GM19455 (cell line): ENCODE data around the gene BRF1.
"Not testable (repeated sequence)": the region's sequence is repeated elsewhere in the genome, so short reads cannot be mapped to it uniquely, and the experiment has no call there.

ENCODE experiments used
- ATAC-seq: cut with Tn5 transposase; IDR thresholded peaks from one replicate; pipeline ENCODE4 v1.9.1; 2021; ENCODE audit not compliant: unreplicated experiment

BRF1 gene

GRCh38 chr14:105315941-105316576 is 15.3 kb upstream of the BRF1 start:
- no peak for ATAC-seq

- ATAC-seq = no peak
Observed at GRCh38 chr14:105315211-105315721, 14.5 kb upstream of the BRF1 start.

DNA sequence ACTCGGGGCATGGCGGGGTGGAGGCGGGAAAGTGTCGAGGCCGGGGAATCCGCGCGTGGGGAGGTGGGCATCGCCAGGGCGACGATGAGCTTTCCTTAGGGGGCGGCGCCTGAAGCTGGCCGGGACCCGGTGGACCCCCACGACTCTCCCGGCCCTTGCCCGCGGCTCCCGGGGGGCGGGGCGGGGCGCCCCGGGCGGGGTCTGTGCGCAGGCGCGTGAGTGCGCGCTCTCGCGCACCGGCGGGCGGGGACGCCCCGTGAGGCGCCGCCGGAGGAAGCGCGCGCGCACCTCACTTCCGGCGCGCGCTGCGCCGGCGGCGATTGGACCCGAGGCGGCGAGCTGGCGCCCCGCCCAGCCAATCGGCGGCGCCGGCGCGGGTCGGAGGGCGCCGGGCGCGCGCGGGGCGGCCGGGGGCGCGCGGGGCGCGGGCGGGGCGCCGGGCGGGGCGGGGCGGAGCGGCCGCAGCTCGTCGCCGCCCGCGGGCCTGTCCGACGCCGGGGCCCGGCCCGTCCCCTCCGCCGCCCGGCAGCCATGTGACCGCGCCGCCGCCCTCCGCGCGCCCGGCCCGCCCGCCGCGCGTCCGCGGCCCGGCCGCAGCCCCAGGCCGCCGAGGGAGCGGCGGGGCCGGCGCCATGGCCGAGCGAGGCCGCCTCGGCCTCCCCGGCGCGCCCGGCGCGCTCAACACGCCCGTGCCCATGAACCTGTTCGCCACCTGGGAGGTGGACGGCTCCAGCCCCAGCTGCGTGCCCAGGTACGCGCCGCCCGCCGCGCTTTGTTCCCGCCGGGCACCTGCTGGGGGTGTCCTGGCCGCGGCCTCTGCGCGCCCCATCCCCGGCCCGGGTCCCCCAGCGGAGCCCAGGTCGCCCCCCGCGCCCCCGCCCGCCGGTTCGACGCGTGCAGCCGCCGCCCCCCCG is 13.7 kb upstream of the BRF1 start, which contains the start of gene PACS2:
PACS2 (plus strand) TSS at position 462 of the 914 bp plus-strand sequence; CDS start at position 633, 171 bp downstream.
- peak; percentile 64 for ATAC-seq

- ATAC-seq = peak; percentile 32
Observed at GRCh38 chr14:105313381-105314286, 12.8 kb upstream of the BRF1 start.

- ATAC-seq = no peak
Observed at GRCh38 chr14:105312973-105313372, 12.2 kb upstream of the BRF1 start.

- no peak for ATAC-seq
Observed at GRCh38 chr14:105311838-105312237, 11.0 kb upstream of the BRF1 start.

DNA sequence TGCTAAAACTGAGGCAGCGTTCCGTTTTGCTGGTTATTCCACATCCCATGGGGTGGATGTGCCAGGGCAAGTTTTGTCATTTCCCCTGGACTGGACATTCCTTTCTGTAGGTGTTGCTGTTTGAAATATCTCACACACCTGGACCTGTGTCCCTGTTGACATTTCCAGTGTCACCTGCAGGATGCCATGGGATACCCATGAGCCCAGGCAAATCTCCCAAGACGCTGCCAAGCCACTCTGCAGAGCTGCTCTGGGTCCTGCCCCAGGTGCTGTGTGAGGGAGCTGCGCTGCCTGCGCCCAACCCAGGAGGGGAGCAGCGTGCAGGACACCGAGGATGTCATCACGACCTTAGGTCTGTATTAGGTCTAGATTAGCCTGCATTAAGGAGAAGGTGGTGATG is 8.6 kb upstream of the BRF1 start:
- no peak for ATAC-seq

DNA sequence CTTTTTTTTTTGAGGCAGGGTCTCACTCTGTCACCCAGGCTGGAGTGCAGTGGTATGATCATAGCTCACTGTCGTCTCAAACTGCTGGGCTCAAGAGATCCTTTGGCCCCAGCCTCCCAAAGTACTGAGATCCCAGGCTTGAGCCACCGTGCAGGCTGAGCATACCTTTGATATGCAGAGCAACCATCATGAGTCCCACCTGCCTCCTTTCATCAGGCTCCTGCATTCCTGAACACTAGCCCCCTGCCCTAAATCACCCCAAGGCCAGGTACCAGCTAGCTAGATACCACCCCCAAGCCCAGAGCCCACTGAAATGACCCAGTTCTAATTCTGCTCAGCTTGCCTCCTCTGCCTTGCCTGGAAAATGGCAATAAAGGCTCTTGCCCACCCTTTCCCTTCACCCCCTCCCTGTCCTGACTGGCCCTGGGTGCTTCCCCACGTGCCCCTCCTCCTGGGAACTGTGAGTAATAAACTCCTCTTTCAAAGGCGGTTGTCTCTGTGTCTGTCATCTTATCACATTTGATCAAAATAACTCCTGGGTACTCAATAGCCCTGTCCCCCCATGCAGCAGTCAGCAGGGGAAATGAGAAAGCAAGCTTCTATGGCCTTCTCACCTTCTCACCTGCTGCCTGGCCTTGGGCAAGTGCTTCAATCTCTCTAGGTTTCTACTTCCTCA is 6.4 kb upstream of the BRF1 start:
- ATAC-seq = no peak

GRCh38 chr14:105305791-105306190 is 5.0 kb upstream of the BRF1 start:
- no peak for ATAC-seq

DNA sequence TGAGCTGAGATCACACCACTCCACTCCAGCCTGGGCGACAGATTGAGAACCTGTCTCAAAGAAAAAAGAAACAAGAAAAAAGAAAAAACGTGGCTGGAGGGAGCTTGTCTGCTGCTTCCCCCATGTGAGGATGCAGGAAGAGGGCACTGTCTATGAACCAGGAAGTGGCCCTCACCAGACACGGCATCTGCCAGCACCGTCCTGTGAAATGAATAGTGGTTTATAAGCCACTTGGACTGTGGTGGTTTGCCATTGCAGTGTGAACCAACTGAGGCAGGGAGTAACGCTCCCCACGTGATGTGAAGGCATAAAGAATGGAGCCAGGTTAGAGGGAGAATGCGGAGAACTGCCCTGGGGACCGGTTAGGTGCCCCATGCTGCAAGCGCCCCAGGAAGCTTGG is 4.5 kb upstream of the BRF1 start:
- ATAC-seq = no peak

DNA sequence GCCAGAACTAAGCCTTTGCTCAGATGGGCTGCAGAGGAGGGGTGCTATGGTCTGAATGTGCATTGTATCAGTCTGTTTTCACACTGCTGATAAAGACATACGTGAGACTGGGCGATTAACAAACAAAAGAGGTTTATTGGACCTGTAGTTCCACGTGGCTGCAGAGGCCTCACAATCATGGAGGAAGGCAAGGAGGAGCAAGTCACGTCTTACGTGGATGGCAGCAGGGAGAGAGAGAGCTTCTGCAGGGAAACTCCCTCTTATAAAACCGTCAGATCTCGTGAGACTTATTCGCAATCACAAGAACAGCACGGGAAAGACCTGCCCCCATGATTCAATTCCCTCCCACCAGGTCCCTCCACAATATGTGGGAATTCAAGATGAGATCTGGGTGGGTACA is 3.8 kb upstream of the BRF1 start:
- ATAC-seq = no peak

DNA sequence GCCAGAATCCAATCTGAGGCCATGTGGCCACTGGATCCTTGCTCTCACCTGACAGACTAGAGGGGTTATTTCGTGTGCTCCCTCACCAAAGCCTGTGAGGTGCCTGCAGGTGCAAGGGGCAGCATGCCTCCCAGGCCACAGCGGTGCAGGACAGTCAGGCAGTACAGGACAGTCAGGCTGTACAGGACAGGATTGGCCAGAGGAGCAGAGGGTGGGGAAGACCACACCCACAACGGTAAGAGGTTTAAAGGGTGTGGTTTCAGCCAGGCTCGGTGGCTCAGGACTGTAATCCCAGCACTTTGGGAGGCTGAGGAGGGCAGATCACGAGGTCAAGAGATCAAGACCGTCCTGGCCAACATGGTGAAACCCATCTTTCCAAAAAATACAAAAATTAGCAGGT is 3.1 kb upstream of the BRF1 start:
- no peak for ATAC-seq

GRCh38 chr14:105301915-105302249 is 1.1 kb upstream of the BRF1 start:
- ATAC-seq = not testable (repeated sequence)

GRCh38 chr14:105301103-105301914 is 508 bp upstream of the BRF1 start:
- peak; percentile 51 for ATAC-seq

GRCh38 chr14:105299654-105300541 is 903 bp downstream of the BRF1 start:
- peak; percentile 18 for ATAC-seq

GRCh38 chr14:105297311-105297710 is 3.5 kb downstream of the BRF1 start:
- not testable (repeated sequence) for ATAC-seq

DNA sequence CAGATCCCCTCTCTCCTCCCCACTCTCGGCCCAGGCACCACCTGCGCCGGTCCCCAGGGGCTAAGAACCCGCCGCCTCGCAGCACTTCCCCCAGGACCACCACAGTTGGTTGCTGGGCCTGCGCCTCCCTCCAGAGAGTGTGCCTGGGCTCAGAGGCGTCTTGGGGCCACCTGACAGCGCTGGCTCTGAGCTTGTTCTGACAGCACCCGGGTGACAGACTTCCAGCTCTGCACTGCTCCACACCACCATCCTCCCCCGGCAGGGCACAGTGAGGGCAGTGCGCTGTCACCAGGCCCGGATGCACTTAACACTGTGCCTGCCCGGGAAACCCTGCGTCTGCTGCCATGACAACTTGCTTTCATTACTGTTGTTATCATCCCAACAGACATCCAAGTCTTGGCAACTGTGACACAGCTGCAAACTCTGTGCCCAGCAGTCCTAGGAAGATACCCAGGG is 6.6 kb downstream of the BRF1 start:
- ATAC-seq = no peak

DNA sequence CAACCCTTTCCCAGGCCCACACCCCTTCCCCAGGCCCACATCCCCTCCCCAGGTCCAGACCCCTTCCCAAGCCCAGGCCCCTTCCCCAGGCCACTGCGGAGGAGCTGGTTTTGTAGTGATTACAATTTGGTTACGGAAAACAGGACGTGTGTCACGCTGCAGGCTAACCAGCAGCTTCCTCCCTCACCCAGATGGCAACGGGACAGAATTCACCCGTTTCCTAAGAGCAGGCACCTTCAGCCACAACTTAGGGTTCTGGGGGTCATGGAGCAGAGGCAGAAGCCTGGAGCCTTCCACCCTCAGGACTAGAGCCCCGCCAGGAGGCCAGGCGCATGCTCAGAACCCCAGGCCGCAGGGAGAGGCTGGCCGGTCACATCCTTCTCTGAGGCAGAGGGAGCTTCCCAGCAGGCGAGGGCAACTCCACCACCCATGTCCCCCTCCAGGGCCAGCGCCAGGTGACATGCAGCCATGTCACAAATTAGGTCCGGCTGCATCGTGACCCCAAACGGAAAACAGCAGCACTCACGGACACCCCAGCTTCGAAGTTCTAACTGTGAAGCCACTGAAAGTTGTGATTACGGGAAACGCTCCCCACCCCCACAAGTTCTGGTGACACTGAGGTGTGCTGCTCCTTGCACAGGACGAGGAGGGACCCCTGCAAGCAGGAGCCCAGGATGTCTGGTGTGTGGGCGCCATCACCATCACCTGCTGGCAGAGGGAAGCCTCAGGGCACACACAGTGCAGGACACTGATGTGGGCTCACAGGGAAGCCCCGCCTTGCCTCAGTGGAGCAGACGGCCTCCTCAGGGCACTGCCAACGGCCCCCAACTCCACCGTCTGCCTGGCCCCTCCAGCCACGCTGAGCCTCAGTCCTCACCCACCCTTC is 7.7 kb downstream of the BRF1 start:
- ATAC-seq = no peak
